SJCRH30 (cell line): Measurements from ENCODE around the gene NRP1. TPM values are rescaled to one million over a fixed set of nuclear protein-coding genes. Genes with fewer than 3 reads are reported as not detected.

ENCODE experiments used
- DNase-seq, 2 experiments: peaks; one replicate each; pipeline ENCODE4 v3.0.0-alpha.2; 2015 to 2020
- H3K27ac ChIP-seq: fragments of 250-450 bp; sonication (Bioruptor Pico); 2 replicates; pipeline ENCODE4 v1.5.1; 2020; ENCODE audit warnings: mild to moderate bottlenecking, moderate library complexity
- H3K27me3 ChIP-seq: fragments of 250-450 bp; sonication (Bioruptor Pico); 2 replicates; pipeline ENCODE4 v1.5.1; 2020; ENCODE audit warnings: mild to moderate bottlenecking, moderate library complexity
- H3K36me3 ChIP-seq: fragments of 250-450 bp; sonication (Bioruptor Pico); 2 replicates; pipeline ENCODE4 v1.5.1; 2020; ENCODE audit warnings: mild to moderate bottlenecking, moderate library complexity
- H3K4me1 ChIP-seq: fragments of 250-450 bp; sonication (Bioruptor Pico); 2 replicates; pipeline ENCODE4 v1.5.1; 2020; ENCODE audit warnings: mild to moderate bottlenecking, moderate library complexity
- H3K4me3 ChIP-seq: fragments of 250-450 bp; sonication (Bioruptor Pico); 2 replicates; pipeline ENCODE4 v1.5.1; 2020; ENCODE audit warnings: mild to moderate bottlenecking, moderate library complexity
- H3K9me3 ChIP-seq: fragments of 250-450 bp; sonication (Bioruptor Pico); replicated peaks from 2 replicates; pipeline ENCODE4 v1.5.1; 2020; ENCODE audit warnings: mild to moderate bottlenecking, moderate library complexity
- total RNA-seq: library from RNA; depleted of rRNA; stranded (reverse); fragments of >200 nt; shearing (Covaris generic); gene quantifications from 2 replicates; pipeline ENCODE4 v1.2.3, GENCODE V29; 2014

The NRP1 gene
- total RNA-seq, 1 experiment from 2014 or later, result 21.2 TPM

DNA sequence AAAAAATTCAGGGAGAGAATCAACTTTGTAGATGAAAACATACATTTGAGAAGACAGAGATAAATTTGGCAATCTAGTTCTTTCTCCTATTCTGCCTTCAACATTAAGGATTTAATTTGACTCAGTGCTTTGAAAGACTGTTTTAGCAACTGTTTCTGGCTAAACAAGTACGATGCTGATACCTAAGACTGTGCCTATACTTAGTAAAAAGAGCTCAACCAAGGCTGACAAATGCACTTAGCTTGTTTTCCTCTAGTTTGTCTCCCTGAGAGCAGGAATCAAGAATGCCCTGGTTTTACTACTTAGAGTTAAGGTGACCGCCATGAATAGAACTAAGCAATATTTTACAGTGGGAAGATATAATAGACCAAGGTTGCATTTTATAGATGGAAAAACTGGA lies 49.5 kb downstream of the NRP1 start:
- no peak for DNase-seq
- no peaks in the 10 kb centered on the region for H3K27me3 ChIP-seq

DNA sequence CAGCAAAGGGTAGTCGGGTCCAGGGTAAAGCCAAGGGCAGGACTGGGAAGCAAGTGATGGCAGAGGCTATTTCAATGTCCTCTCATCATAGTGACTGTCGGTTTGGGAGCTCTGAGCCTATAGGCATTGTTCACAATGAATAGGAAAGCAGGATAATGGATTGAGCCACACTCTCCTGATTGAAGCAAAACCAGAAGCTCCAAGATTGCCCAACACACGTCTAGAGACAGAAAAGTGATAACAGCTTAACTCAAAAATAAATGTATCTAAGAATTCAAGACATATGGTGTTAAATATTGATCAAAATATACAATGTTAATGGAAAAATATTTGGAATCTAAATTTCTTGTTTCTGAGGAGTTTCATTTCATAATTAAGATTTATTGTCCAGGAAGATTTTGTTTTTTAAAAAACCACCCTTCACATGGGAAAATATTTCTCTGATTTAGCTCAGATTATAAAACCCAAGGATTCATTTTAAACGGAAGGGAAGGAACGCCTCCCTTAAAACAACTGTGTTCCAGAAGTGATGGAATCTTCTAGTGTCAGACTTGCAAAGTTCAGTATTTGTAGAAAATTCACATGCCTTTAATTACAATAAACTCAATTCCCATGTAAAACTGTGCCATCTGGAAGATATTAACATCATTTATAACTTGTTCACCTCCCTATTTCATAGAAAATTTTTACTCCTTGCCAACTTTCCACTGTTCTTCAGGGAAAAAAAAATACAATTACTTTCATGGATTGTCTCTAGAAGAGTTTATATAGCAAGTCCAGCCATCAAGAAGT lies 54.5 kb downstream of the NRP1 start:
- H3K27me3 ChIP-seq, result no peaks in the 10 kb centered on the region
- H3K4me1 ChIP-seq, result peaks cover 16% of the 10 kb centered on the region
- H3K4me3 ChIP-seq, result no peak overlapping the region
- no peaks in the 10 kb centered on the region for H3K36me3 ChIP-seq
- H3K9me3 ChIP-seq, result no peaks in the 10 kb centered on the region
- no peak for DNase-seq
- no peak overlapping the region for H3K27ac ChIP-seq

More for the DNA sequence above, 49.5 kb downstream of the NRP1 start:
- Histone ChIP-seq H3K9me3 (no peaks in the 10 kb centered on the region), H3K36me3 (no peaks in the 10 kb centered on the region), H3K27ac (no peak overlapping the region), H3K4me1 (no peaks in the 10 kb centered on the region), H3K4me3 (no peak overlapping the region)

DNA sequence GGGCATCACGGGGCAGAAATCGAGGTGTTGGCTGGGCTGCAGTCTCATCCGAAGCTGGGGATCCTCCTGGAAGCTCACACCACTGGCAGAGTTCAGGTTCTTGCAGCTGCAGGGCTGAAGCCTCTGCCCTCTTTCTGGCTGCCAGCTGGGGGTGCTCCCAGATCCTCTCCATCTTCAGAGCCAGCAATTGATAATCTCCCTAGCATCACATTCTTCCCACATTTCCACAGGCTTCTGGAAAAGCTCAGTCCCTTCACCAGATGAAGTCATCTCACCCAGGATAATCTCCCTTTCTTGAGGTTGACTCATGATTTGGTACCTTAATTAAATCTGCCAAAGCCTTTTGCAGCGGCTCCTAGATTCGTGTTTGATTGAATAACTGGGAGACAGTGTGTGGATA lies 55.2 kb downstream of the NRP1 start:
- Histone ChIP-seq H3K9me3 (no peaks in the 10 kb centered on the region), H3K4me3 (no peak overlapping the region), H3K36me3 (no peaks in the 10 kb centered on the region), H3K4me1 (peaks cover 16% of the 10 kb centered on the region), H3K27me3 (no peaks in the 10 kb centered on the region), H3K27ac (no peak overlapping the region)
- DNase-seq, result no peak

DNA sequence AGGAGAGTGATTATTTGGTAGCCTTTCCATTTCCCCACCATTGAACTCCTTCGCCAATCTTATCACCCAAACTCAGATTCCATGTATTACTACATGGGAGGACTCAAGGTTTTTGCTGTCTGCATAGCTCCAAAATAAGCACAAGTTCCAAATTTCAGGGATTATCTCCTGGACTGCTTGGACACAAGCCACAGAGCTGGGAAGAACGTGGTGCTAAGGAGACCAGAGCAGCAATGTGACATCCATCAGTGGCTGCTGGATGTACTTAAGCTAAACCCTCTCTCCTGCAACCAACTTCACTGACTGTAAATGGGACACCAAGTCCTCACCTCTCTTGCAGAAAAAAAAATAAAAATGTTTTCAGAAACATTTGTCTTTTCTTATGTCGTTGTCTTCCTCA lies 56.3 kb downstream of the NRP1 start:
- no peaks in the 10 kb centered on the region for H3K27me3 ChIP-seq
- peaks cover 16% of the 10 kb centered on the region for H3K4me1 ChIP-seq
- no peaks in the 10 kb centered on the region for H3K36me3 ChIP-seq
- H3K9me3 ChIP-seq, result no peaks in the 10 kb centered on the region
- no peak overlapping the region for H3K27ac ChIP-seq
- H3K4me3 ChIP-seq, result no peak overlapping the region
- no peak for DNase-seq

DNA sequence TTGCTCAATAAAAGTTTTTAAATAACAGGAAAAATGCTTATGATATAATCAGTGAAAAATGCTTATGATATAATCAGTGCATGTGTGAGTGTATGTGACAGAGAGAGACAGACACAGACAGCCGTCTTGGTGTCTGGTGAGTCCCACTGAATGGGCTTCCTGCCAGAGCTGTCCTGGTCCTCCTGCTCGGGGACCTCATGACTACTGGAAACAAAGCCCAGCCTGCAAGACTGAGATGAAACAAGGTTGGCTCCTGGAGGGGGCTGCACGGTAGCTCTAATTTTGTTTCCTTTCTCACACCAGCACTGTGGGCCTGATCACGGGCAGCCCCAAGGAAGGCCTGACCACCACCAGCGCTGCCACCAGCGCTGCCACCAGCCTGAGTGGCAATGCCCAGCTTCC lies 57.3 kb downstream of the NRP1 start:
- Histone ChIP-seq H3K27ac (peak overlapping the region; percentile 68), H3K9me3 (no peaks in the 10 kb centered on the region), H3K4me3 (no peak overlapping the region), H3K27me3 (no peaks in the 10 kb centered on the region), H3K4me1 (peaks cover 22% of the 10 kb centered on the region), H3K36me3 (no peaks in the 10 kb centered on the region)
- DNase-seq, result peak; percentile 92 to 94

DNA sequence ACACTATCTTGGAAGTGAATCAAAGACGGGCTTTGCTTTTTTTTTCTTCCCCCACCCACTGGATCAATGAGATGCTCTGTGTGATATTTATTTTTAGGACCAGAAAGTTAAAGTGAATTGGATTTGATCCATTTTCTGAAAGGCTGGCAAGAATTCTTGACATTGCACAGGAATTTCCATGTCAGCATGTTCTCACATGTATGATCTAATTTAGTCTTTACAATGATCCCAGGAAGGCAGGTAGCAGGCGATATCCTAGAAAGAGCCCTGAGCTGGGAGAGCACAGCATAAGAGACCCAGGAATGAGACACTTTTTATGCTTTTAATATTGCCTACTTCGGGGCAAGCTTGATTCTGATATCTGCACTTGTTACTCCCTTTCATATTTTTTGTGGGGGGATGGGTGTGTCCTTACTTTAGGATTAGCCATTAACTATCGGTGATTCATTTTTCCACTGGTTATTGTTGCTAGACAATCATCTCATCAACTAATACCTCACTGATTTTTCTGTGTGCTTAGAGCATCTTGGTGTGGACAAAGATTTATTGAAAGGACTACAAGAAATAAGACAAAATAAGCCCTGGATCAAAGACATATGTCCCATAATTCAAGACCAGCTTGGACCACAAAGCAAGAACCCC lies 58.1 kb downstream of the NRP1 start:
- no peaks in the 10 kb centered on the region for H3K36me3 ChIP-seq
- peak overlapping the region; percentile 68 for H3K27ac ChIP-seq
- H3K27me3 ChIP-seq, result no peaks in the 10 kb centered on the region
- no peaks in the 10 kb centered on the region for H3K9me3 ChIP-seq
- no peak overlapping the region for H3K4me3 ChIP-seq
- DNase-seq, result no peak
- H3K4me1 ChIP-seq, result peaks cover 30% of the 10 kb centered on the region

DNA sequence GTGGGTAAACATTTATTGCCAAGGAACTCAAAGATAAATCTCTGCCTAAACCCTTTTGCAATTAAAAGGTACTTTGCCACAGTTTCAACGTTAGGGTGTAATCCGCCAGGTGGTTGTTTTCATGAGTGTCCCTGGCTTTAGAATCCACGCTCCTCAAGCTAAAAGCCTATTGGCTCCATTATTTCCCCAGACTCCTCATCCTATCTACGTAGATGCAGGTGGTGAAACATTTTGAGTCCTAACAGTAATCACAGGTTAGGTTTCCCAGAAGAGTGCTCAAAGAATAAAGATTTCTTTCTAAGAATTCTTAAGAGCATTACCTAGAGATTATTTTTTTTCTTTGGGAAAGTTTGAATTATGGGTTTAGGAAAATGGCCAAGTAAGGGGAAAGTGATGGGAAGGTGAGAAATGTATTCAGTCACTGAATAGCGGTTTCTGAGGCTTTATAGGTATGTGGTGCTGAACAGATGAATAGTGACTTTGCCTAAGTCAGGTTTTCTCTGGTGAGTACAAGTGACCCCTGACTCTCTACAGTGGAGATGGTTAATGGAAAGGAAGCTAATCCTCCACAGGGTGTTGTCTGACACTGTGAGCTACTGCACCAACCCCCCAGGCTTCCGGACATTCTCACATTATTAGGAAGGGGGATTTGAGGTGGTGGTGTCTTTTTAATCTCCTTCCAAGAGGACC lies 60.2 kb downstream of the NRP1 start:
- no peak for DNase-seq
- H3K36me3 ChIP-seq, result no peaks in the 10 kb centered on the region
- H3K9me3 ChIP-seq, result no peaks in the 10 kb centered on the region
- no peak overlapping the region for H3K27ac ChIP-seq
- no peak overlapping the region for H3K4me3 ChIP-seq
- no peaks in the 10 kb centered on the region for H3K27me3 ChIP-seq
- peaks cover 36% of the 10 kb centered on the region for H3K4me1 ChIP-seq

DNA sequence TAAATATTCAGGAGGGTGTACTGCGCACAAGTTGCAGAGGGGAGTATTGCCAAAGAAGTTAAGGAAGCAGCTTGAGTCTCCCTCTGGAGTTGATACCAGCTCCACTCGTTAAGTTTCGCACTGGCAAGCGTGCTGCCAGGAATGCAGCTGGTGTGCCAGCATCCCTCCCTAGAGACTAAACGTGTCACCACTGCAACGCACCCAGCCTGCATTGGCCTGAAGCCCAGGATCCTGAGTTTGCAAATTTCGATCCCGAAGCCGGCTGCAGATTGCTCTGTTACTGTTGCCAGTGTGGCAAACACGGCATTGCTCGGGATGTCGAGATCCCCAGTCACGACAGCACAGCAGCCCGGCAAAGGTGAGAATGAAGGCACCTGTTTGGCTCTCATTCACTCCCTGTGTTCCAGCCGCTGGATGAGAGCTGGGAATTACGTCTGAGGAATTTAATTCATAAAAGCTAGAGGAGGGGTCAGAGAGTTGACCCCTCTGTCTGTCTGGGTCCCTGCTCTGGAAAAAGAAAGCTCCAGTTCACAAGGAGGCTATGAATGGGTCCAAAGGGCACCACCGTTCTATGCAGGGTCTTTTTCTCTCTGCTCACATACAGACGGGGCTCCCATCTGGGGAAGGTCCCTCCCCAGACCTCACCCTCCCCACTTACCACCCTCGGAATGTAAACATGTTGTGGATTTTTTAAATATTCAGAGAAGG lies 61.0 kb downstream of the NRP1 start:
- H3K27me3 ChIP-seq, result no peaks in the 10 kb centered on the region
- peaks cover 36% of the 10 kb centered on the region for H3K4me1 ChIP-seq
- no peaks in the 10 kb centered on the region; the same call in 1 of the 2 replicates for H3K36me3 ChIP-seq
- H3K9me3 ChIP-seq, result no peaks in the 10 kb centered on the region
- peak overlapping the region; percentile 40 for H3K4me3 ChIP-seq
- peak; percentile 67 to 74 for DNase-seq
- peak overlapping the region; percentile 36; the same call in 1 of the 2 replicates for H3K27ac ChIP-seq

DNA sequence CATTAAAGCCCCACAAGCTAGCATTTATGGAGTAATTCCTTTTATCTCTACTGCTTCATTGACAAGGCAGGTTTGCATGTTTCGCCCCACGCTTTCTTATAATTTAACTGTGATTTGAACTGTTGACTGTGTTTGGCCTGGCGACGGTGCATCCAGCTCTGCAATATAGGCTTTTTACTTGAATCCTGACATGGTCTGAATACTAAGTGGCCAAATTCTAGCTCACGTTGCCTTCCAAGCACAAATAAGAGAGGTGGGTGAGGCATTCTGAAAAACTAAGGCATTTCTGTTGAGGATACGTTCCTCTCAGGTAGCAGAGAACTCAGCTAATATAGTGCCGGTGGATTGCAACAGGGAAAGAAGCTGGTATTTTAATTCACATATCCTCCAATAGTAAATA lies 61.8 kb downstream of the NRP1 start:
- no peaks in the 10 kb centered on the region for H3K9me3 ChIP-seq
- no peak overlapping the region for H3K4me3 ChIP-seq
- no peak for DNase-seq
- H3K27ac ChIP-seq, result no peak overlapping the region
- no peaks in the 10 kb centered on the region for H3K27me3 ChIP-seq
- H3K36me3 ChIP-seq, result no peaks in the 10 kb centered on the region; the same call in 1 of the 2 replicates
- peaks cover 36% of the 10 kb centered on the region for H3K4me1 ChIP-seq

DNA sequence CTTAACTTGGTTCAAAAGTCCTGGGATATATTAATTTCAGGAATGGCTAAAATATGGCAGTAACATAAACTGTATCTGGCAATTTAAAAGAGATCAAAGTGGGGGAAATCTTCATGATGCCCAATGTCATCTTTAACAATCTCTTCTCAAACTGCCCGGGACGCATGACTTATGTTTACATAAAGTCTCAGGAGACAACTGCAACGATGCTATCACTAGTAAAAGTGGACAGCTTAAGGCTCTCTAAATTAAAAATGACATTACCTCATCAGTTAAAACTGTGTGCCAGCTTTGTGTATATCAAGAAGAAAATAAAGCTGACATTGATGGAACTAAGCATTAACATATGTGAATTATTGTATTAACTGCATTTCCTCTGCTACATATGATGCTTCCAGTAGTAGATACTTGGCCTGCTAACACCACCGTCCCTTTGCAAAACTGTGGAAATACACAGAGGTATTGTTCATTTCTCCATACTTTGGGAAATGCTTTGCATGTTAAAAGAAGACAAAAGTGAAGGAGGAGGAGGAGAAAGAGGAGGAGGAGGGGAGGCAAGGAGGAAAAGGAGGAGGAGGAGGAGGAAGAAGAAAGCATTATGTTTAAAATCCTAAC lies 62.4 kb downstream of the NRP1 start:
- no peaks in the 10 kb centered on the region; the same call in 1 of the 2 replicates for H3K36me3 ChIP-seq
- H3K4me1 ChIP-seq, result peaks cover 32% of the 10 kb centered on the region
- no peak overlapping the region for H3K4me3 ChIP-seq
- H3K27me3 ChIP-seq, result no peaks in the 10 kb centered on the region
- peak in 1 of 2 experiments; percentile 28 for DNase-seq
- H3K9me3 ChIP-seq, result no peaks in the 10 kb centered on the region
- H3K27ac ChIP-seq, result no peak overlapping the region; the same call in 1 of the 2 replicates

DNA sequence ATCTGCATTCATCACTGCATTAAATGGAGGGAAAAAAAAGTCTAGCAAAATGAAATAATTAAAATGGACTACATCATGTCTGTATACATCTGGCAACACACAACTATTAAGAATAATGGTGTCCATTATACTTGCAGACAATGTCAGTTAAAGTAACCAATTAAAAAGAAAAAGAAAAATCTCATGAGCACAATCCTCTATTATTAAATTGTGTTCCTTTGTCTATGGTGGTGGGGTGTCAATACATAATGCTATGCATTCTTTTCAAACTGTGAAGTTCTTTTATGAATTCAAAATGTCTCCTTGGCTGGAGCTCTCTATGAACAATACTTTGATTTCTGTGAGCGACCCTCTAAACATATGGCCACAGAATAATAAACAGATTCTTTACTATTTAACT lies 63.5 kb downstream of the NRP1 start:
- Histone ChIP-seq H3K4me3 (no peak overlapping the region), H3K4me1 (peaks cover 21% of the 10 kb centered on the region), H3K27me3 (no peaks in the 10 kb centered on the region), H3K36me3 (no peaks in the 10 kb centered on the region; the same call in 1 of the 2 replicates), H3K9me3 (no peaks in the 10 kb centered on the region), H3K27ac (no peak overlapping the region)
- DNase-seq, result no peak

DNA sequence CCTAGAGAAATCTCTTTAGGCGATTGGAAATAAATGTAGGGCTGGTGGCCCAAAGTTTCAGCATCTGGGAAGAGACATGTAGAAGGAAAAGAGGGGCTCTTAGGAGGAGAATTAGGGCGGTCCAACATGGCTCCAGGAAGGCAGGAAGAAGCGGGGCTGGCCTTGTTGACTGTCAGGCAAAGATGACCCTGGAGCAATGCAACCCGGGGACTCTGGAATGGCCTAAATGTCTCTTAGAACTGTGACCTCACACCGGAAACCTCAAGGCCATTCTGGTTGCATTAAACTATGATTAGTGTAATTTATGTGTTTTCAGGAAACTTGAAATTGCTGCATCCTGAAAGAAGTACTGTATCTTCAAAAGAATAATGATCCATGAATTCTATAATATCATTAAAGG lies 66.8 kb downstream of the NRP1 start:
- H3K4me3 ChIP-seq, result no peak overlapping the region
- H3K36me3 ChIP-seq, result peaks cover 6% of the 10 kb centered on the region; the same call in 1 of the 2 replicates
- no peaks in the 10 kb centered on the region for H3K9me3 ChIP-seq
- H3K4me1 ChIP-seq, result peaks cover 23% of the 10 kb centered on the region
- DNase-seq, result no peak
- no peak overlapping the region for H3K27ac ChIP-seq
- no peaks in the 10 kb centered on the region for H3K27me3 ChIP-seq

DNA sequence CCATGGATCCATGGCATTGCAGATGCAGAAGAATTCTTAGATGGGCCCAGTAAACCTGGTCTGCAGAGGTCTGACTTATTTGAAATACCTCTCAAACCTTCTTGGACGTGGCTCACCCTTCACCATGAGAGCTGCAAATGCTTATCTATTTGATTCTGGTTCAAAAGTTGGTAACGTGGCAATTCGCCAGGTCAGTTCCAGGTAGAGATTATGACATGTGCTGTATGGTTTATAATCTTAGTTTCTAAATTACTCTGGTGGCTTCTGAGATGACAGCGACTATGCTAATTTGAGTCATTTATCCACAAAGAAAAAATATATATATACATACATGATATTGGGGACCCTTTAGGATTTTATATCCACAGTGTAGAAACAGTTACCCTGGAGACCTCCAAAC lies 68.8 kb downstream of the NRP1 start:
- DNase-seq, result no peak
- Histone ChIP-seq H3K4me1 (peaks cover 4% of the 10 kb centered on the region; the same call in 1 of the 2 replicates), H3K9me3 (no peaks in the 10 kb centered on the region), H3K4me3 (no peak overlapping the region), H3K27me3 (no peaks in the 10 kb centered on the region), H3K27ac (no peak overlapping the region), H3K36me3 (peaks cover 8% of the 10 kb centered on the region; the same call in 1 of the 2 replicates)

DNA sequence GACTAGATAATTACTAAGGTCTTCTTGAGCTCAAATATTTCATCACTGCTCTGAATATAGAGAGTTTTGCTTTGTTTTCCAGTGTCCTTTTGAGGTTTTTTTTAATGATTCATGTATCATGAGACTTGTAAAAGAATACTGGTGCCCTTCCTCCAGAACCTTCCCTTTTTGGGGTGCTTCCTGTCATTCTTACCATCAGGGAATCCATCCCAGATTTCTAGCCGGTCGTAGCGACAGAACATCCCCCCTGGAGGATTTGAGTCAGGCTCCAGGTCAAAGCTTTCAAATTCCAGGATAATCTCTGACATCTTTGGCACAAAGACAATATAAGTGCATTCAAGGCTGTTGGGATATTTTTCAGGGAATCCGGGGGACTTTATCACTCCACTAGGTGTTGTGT lies 71.0 kb downstream of the NRP1 start:
- Histone ChIP-seq H3K27me3 (no peaks in the 10 kb centered on the region), H3K4me3 (no peak overlapping the region), H3K4me1 (peaks cover 4% of the 10 kb centered on the region; the same call in 1 of the 2 replicates), H3K36me3 (peaks cover 8% of the 10 kb centered on the region; the same call in 1 of the 2 replicates), H3K27ac (no peak overlapping the region; the same call in 1 of the 2 replicates), H3K9me3 (no peaks in the 10 kb centered on the region)
- no peak for DNase-seq
